ENCODE results near the gene HEXD.

Gene HEXD

DNA sequence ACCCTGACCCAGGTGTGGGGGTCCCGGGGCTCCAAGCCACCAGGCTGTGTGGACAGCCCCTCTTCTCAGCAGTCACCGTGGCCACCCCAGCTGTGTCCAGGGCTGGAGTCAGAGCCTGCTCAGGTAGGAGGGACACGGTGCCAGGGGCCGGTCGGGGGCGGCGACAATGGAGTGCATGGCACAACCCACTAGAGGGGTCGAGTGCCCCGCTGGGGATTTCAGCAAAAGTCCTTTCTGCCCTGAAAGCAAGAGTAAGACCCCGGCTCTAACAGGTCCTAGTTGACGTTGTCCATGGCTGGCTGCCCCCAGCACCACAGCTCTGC lies 35.3 kb upstream of the HEXD start:
- FAIRE-seq = no peak

GRCh38 chr17:82383411-82383810 lies 34.7 kb upstream of the HEXD start:
- no peak for FAIRE-seq

DNA sequence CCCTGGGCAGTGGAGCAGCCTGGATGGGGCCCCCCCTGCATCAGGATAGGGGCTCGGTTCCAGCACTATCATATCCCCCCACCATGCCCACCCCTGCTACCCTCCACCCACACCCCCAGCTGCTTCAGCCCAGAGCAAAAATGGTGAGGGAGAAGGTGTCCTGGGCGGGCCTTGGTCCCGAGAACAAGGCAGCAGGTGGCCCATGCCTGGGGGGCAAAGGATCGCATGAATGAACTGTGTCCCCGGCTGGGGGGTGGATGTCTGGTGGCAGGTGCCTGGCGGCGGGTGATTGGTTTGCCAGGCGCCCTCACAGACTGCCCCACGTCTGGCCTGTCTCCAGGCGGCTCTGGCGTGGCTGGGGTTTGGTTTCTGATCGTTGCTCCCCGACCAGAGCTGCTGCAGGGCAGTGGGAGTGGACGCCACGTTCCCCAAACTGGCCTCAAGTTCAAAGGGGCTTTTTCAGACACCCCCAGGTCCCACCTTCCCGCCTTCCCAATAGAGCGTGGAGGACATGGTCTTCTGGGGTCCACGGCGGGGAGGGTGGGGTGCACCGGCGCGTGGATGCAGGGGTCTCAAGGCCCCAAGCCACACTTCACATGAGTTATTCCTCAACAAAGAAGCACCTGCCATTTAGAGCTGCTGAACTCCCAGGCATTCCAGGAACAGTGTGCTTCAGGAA lies 34.0 kb upstream of the HEXD start:
- FAIRE-seq = no peak

- no peak for FAIRE-seq
Measured at GRCh38 chr17:82384730-82385481, 33.2 kb upstream of the HEXD start.

GRCh38 chr17:82385559-82386254 lies 32.4 kb upstream of the HEXD start:
- no peak for FAIRE-seq

GRCh38 chr17:82386255-82386831 lies 31.8 kb upstream of the HEXD start:
- FAIRE-seq = no peak

- no peak for FAIRE-seq
Measured at GRCh38 chr17:82386881-82387704, 31.1 kb upstream of the HEXD start.

DNA sequence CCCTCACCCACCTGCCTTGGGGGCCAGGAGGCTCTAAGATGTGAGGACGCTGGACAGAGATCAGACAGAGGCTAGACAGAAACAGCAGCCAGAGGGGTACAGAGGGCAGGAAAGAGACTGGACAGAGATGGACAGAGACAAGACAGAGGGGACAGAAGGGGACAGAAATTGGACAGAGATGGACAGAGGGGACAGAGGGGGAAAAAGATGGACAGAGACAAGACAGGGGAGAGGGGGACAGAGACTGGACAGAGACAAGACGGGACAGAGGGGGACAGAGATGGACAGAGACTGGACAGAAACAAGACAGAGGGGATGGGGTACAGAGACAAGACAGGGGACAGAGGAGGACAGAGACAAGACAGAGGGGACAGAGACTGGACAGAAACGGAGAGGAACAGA lies 30.4 kb upstream of the HEXD start:
- FAIRE-seq = no peak

- FAIRE-seq = no peak
Measured at GRCh38 chr17:82388223-82388921, 29.8 kb upstream of the HEXD start.

DNA sequence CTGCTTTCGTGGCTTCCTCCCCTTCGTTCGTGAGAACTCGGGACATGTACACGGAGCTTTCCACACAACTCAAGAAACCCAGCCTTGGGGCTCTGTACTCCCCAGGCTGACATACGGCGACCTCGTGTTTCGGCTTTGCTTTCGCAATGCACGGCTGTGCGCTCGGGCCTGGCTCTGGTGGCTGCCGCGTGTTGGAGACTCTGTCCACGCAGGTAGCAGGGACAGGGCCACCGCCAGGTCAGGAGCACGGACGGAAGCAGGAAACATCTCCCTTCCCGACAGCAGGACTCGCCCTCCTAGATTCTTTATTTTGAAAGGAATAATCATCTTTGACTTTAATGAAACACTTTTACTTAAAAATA lies 29.2 kb upstream of the HEXD start:
- FAIRE-seq = no peak

- FAIRE-seq = no peak
Measured at GRCh38 chr17:82389379-82389778, 28.8 kb upstream of the HEXD start.

GRCh38 chr17:82390015-82390859 lies 27.9 kb upstream of the HEXD start:
- no peak for FAIRE-seq

DNA sequence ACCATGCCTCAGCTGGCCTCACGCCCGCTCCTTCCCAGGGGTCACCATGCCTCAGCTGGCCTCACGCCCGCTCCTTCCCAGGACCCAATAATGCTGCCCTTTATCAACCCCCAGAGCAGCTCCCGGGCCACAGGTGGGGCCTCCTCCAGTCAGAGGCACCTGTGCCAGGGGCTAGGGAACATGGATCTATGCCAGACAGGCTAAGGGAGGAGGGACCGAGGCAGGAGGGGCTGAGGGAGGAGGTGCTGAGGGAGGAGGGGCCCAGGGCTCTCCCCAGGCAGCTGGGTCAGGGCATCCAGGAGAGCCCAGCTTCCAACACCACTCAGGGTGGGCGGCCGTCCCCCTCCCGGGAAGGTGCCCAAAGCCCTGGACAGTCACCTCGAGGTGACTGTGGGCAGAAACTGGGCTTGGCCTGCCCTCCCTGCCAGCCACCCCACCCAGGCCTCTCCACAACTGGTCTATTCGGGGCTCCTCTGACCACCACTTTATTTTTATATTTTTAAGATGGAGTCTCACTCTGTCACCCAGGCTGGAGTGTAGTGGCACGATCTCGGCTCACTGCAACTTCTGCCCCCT lies 27.2 kb upstream of the HEXD start:
- FAIRE-seq = no peak

GRCh38 chr17:82391496-82392066 lies 26.6 kb upstream of the HEXD start:
- FAIRE-seq = no peak

GRCh38 chr17:82392209-82392920 lies 25.8 kb upstream of the HEXD start:
- FAIRE-seq = no peak

GRCh38 chr17:82392941-82393340 lies 25.2 kb upstream of the HEXD start:
- no peak for FAIRE-seq

- no peak for FAIRE-seq
Measured at GRCh38 chr17:82394278-82394677, 23.9 kb upstream of the HEXD start.

DNA sequence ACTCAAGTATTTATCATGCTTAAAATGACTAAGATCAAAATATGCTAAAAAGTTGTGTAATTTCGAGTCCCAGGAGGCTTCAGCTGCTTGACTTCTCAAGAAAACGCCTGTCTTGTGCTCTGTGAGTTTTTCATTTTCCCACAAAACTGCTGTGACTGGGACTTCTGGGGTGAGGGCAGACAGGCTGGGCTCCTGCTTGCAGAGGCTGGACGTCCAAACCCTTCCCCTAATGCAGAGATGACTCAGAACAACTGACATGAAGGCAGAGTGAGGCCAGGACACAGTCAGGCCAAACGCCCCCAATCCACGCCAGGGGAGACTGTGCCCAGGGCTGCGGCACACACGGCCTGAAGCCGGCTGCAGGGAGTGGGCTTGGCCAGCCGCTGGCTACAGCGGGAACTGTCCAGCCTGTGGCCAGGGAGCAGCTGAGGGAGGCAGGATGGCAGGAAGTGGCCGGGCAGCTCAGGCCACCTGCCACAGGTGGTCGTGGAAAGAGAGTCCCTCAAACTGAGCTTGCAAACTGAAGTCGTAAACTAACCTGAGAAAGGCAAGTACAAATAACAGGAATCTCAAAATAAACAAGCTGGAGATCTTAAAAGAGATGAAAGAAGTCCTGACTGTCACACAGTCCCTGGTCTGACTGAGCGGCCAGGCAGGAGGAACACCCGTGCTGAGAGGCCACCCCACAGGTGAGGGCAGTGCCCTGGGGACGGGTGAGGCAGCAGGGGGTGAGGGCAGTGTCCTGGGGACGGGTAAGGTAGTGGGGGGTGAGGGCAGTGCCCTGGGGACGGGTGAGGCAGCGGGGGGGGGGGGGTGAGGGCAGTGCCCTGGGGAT lies 21.3 kb upstream of the HEXD start:
- no peak for FAIRE-seq
